OCI-LY1 (cell line): ENCODE data around the gene FMC1.

Experiments used
- H2AFZ ChIP-seq: fragments of 200-600 bp; sonication (generic), shearing (Covaris generic); 2 replicates; pipeline ENCODE4 v1.6.0; 2014; ENCODE audit warnings: antibody characterized with exemption, mild to moderate bottlenecking, low read length
- H3F3A ChIP-seq: fragments of 200-600 bp; sonication (generic), shearing (Covaris generic); 2 replicates; pipeline ENCODE4 v1.6.0; 2014; ENCODE audit warnings: mild to moderate bottlenecking, antibody characterized with exemption, low read length, moderate library complexity; ENCODE audit not compliant: insufficient read depth
- H3K27ac ChIP-seq: fragments of 200-600 bp; sonication (generic); 2 replicates; pipeline ENCODE4 v1.5.1; 2014; ENCODE audit warnings: low read length, mixed run types, mild to moderate bottlenecking, low read depth; ENCODE audit not compliant: poor library complexity, severe bottlenecking
- H3K27me3 ChIP-seq: fragments of 200-600 bp; sonication (generic); 2 replicates; pipeline ENCODE4 v1.6.0; 2014; ENCODE audit warnings: antibody characterized with exemption, mild to moderate bottlenecking, low read length, moderate library complexity; ENCODE audit not compliant: insufficient read depth
- H3K36me3 ChIP-seq: fragments of 200-600 bp; sonication (generic); 2 replicates; pipeline ENCODE4 v1.6.1; 2014; ENCODE audit warnings: mild to moderate bottlenecking, antibody characterized with exemption, low read length, moderate library complexity, mixed read lengths; ENCODE audit not compliant: insufficient read depth
- H3K4me1 ChIP-seq: fragments of 200-600 bp; sonication (generic); 2 replicates; pipeline ENCODE4 v1.5.1; 2014; ENCODE audit warnings: mild to moderate bottlenecking, low read length, moderate library complexity; ENCODE audit not compliant: insufficient read depth, severe bottlenecking
- H3K4me2 ChIP-seq: fragments of 200-600 bp; sonication (generic), shearing (Covaris generic); 2 replicates; pipeline ENCODE4 v1.6.1; 2014; ENCODE audit warnings: low read length
- H3K4me3 ChIP-seq: fragments of 200-600 bp; sonication (generic); 2 replicates; pipeline ENCODE4 v1.5.1; 2014; ENCODE audit warnings: low read length, low read depth, mild to moderate bottlenecking, mixed read lengths; ENCODE audit not compliant: poor library complexity, severe bottlenecking
- H3K79me2 ChIP-seq: fragments of 200-600 bp; shearing (Covaris generic); 2 replicates; pipeline ENCODE4 v1.6.1; 2016; ENCODE audit warnings: mixed run types, low read length, mixed read lengths; ENCODE audit not compliant: insufficient read depth
- H3K9ac ChIP-seq: fragments of 200-600 bp; sonication (generic), shearing (Covaris generic); 2 replicates; pipeline ENCODE4 v1.6.1; 2014; ENCODE audit warnings: mild to moderate bottlenecking, low read length, mixed read lengths
- H3K9me2 ChIP-seq: fragments of 200-600 bp; sonication (generic), shearing (Covaris generic); 2 replicates; pipeline ENCODE4 v1.6.1; 2014; ENCODE audit warnings: low read depth, mild to moderate bottlenecking, low read length, mixed read lengths
- H3K9me3 ChIP-seq: fragments of 200-600 bp; shearing (Covaris generic); 2 replicates; pipeline ENCODE4 v1.6.1; 2014; ENCODE audit warnings: low read length, mixed read lengths
- H4K20me1 ChIP-seq: fragments of 200-600 bp; sonication (generic), shearing (Covaris generic); 2 replicates; pipeline ENCODE4 v1.6.0; 2016; ENCODE audit warnings: mild to moderate bottlenecking, low read length; ENCODE audit not compliant: insufficient read depth
- CTCF ChIP-seq: fragments of 200-600 bp; sonication (generic), shearing (Covaris generic); IDR thresholded peaks from 2 replicates; pipeline ENCODE4 v1.5.1; 2017; ENCODE audit warnings: mild to moderate bottlenecking, antibody characterized with exemption, low read length, moderate library complexity, mixed read lengths
- EZH2 ChIP-seq: fragments of 200-600 bp; sonication (generic), shearing (Covaris generic); IDR thresholded peaks from 2 replicates; pipeline ENCODE4 v1.8.0; 2017; ENCODE audit warnings: borderline replicate concordance, mixed run types, mild to moderate bottlenecking, antibody characterized with exemption, low read length, moderate library complexity, mixed read lengths

The FMC1 gene

GRCh38 chr7:139382439-139382838, 41.3 kb downstream of the FMC1 start:
- H3K9me3 ChIP-seq: no peaks in the 10 kb centered on the region
- H3K4me3 ChIP-seq: no peak overlapping the region
- H3K27ac ChIP-seq: no peak overlapping the region
- no peaks in the 10 kb centered on the region for H3K9me2 ChIP-seq
- H3K36me3 ChIP-seq: peaks cover 91% of the 10 kb centered on the region
- no peak overlapping the region for H3K9ac ChIP-seq
- H3K79me2 ChIP-seq: peaks cover 31% of the 10 kb centered on the region
- H3K4me2 ChIP-seq: no peak overlapping the region
- no peaks in the 10 kb centered on the region for H3K27me3 ChIP-seq
- TF ChIP-seq CTCF: no peak
- no peak for TF ChIP-seq EZH2
- H4K20me1 ChIP-seq: no peaks in the 10 kb centered on the region
- H2AFZ ChIP-seq: no peak overlapping the region
- no peaks in the 10 kb centered on the region for H3K4me1 ChIP-seq
- no peaks in the 10 kb centered on the region for H3F3A ChIP-seq

GRCh38 chr7:139384611-139385010, 43.5 kb downstream of the FMC1 start:
- no peaks in the 10 kb centered on the region for H3F3A ChIP-seq
- no peak overlapping the region for H3K9ac ChIP-seq
- TF ChIP-seq EZH2 (no peak), CTCF (no peak)
- H3K9me3 ChIP-seq: no peaks in the 10 kb centered on the region
- H4K20me1 ChIP-seq: no peaks in the 10 kb centered on the region
- peaks cover 46% of the 10 kb centered on the region for H3K79me2 ChIP-seq
- H3K27me3 ChIP-seq: no peaks in the 10 kb centered on the region
- H3K4me3 ChIP-seq: no peak overlapping the region
- no peak overlapping the region for H3K4me2 ChIP-seq
- no peak overlapping the region for H3K27ac ChIP-seq
- no peak overlapping the region for H2AFZ ChIP-seq
- no peaks in the 10 kb centered on the region for H3K4me1 ChIP-seq
- peaks cover 92% of the 10 kb centered on the region for H3K36me3 ChIP-seq
- no peaks in the 10 kb centered on the region for H3K9me2 ChIP-seq

- Histone ChIP-seq H3K4me1 (no peaks in the 10 kb centered on the region), H3K36me3 (peaks cover 89% of the 10 kb centered on the region), H3K4me2 (no peak overlapping the region), H3K27ac (no peak overlapping the region), H3K79me2 (peaks cover 54% of the 10 kb centered on the region), H3K9me3 (no peaks in the 10 kb centered on the region), H3K27me3 (no peaks in the 10 kb centered on the region), H3F3A (no peaks in the 10 kb centered on the region), H3K9ac (no peak overlapping the region), H4K20me1 (no peaks in the 10 kb centered on the region), H3K4me3 (no peak overlapping the region), H2AFZ (no peak overlapping the region), H3K9me2 (no peaks in the 10 kb centered on the region)
- TF ChIP-seq CTCF (no peak), EZH2 (no peak)
Observed at GRCh38 chr7:139387594-139387993, 46.5 kb downstream of the FMC1 start.
